Esophagus squamous epithelium (tissue), 5 donors: ENCODE results near the gene TMED10. TPM values are rescaled to one million over a fixed set of nuclear protein-coding genes. Genes with fewer than 3 reads are reported as not detected.

ENCODE experiments used
- DNase-seq: peaks from one replicate; lab custom pipeline; 2025; lab: John Stamatoyannopoulos, UW
- H3K27ac ChIP-seq, 4 donors: fragments of 200-600 bp; sonication (generic); one replicate each; pipeline ENCODE4 v1.5.1; 2016 to 2019; ENCODE audit warnings: mild to moderate bottlenecking in 1 of 4
- H3K27me3 ChIP-seq, 4 donors: fragments of 200-600 bp; sonication (generic); 1 replicate in 3 of 4; 2 replicates in 1 of 4; pipeline versions ENCODE4 v1.5.1 to v1.6.0; 2017 to 2021; ENCODE audit warnings: antibody characterized with exemption in 1 of 4
- H3K36me3 ChIP-seq, 3 donors: fragments of 200-600 bp; sonication (generic); one replicate each; pipeline ENCODE4 v1.5.1; 2016 to 2019
- H3K4me1 ChIP-seq, 3 donors: fragments of 200-600 bp; sonication (generic); one replicate each; pipeline ENCODE4 v1.5.1; 2017 to 2019
- H3K4me3 ChIP-seq, 4 donors: fragments of 200-600 bp; sonication (generic); 1 replicate in 3 of 4; 2 replicates in 1 of 4; pipeline ENCODE4 v1.5.1; 2016 to 2019; ENCODE audit warnings: mild to moderate bottlenecking in 2 of 4, moderate library complexity in 1 of 4
- H3K9me3 ChIP-seq, 3 donors: fragments of 200-600 bp; sonication (generic); one replicate each; pipeline ENCODE4 v1.5.1; 2016 to 2019
- POLR2A ChIP-seq, 4 donors: fragments of 450-650 bp; IDR thresholded peaks; one replicate each; pipeline ENCODE4 v1.6.1; 2017; ENCODE audit warnings: antibody characterized with exemption in 4 of 4, mild to moderate bottlenecking in 4 of 4, moderate library complexity in 3 of 4
- WGBS, 2 donors: methylation state at CpG; one replicate each; pipeline ENCODE4 v1.1.5; 2018; 5-methylcytosine and 5-hydroxymethylcytosine counted together
- intact Hi-C: fragments of 100-400 bp; cut with DNase I; formaldehyde crosslinking; loops from one replicate; pipeline ENCODE4 v1.15.0; 2022
- total RNA-seq, 4 donors: library from RNA; depleted of rRNA; stranded (reverse); fragments of >200 nt; gene quantifications; one replicate each; pipeline ENCODE4 v1.1.0, GENCODE V29; 2016
- TF ChIP-seq, protein P1 (sequence below), 6 experiments: fragments of 450-650 bp in 4 of 6; fragments of 200-600 bp in 2 of 6; sonication (generic) in 2 of 6; IDR thresholded peaks; one replicate each; pipeline ENCODE4 v1.5.1; 2016 to 2019; ENCODE audit warnings: antibody characterized with exemption in 6 of 6, mild to moderate bottlenecking in 4 of 6, moderate library complexity in 4 of 6
- donor health status: DM: yes; HTN: yes; CAD: no.

Gene TMED10
- total RNA-seq, 4 donors from 2014 or later = 174 to 267 (median 206) TPM

DNA sequence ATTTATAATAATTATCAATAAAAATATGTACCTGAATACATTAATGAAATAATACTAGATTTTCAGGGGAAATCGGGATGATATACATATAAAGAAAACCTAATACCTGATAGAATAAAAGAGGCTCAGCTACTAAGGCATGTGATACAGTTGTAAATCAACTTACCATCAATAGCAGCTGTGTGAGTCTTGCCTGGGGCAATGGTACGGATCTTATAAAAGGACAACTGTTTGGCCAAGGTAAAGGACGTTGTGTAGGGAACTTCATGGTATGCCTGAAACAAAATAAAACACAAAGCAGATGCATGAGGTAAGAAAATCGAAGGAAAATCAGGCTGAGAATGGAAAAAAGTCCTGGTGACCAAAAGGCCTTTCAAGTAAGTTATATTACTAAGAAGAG is 74.9 kb downstream of the TMED10 start:
- H3K4me1 ChIP-seq = no peaks in the 10 kb centered on the region
- WGBS, 2 donors = 70% methylated on average over 4 of the region's 4 CpGs
- TF ChIP-seq POLR2A (IDR thresholded peaks at IDR 0.05) = no peak
- TF ChIP-seq, protein P1, sequence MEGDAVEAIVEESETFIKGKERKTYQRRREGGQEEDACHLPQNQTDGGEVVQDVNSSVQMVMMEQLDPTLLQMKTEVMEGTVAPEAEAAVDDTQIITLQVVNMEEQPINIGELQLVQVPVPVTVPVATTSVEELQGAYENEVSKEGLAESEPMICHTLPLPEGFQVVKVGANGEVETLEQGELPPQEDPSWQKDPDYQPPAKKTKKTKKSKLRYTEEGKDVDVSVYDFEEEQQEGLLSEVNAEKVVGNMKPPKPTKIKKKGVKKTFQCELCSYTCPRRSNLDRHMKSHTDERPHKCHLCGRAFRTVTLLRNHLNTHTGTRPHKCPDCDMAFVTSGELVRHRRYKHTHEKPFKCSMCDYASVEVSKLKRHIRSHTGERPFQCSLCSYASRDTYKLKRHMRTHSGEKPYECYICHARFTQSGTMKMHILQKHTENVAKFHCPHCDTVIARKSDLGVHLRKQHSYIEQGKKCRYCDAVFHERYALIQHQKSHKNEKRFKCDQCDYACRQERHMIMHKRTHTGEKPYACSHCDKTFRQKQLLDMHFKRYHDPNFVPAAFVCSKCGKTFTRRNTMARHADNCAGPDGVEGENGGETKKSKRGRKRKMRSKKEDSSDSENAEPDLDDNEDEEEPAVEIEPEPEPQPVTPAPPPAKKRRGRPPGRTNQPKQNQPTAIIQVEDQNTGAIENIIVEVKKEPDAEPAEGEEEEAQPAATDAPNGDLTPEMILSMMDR (IDR thresholded peaks at IDR 0.05) = no peak
- no peaks in the 10 kb centered on the region for H3K27me3 ChIP-seq
- H3K9me3 ChIP-seq = no peaks in the 10 kb centered on the region
- peaks cover 0 to 100% (median 33%) of the 10 kb centered on the region in 3 donors for H3K36me3 ChIP-seq
- DNase-seq = no peak
- no peak overlapping the region for H3K4me3 ChIP-seq
- intact Hi-C loops = no loop called here
- H3K27ac ChIP-seq = no peak overlapping the region

DNA sequence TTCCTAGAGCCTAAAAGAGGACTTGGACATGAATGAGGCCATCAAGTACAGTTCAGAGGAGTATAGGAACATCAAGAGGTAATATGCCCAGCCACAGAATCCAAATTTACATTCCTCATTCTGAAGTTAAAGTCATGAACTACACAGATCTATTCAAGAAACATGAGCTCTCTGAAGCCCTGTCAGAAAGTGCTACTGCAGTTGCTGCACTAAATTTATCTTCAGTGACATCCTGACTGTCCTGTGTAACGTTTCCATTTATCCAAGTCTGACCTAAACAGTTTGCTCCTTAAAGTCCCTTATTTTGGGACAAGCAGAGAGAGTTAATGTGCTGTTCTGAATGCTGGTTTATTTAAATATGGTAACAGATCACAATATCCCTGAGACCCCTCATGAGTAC is 77.7 kb downstream of the TMED10 start:
- Histone ChIP-seq H3K36me3 (peaks cover 14 to 100% (median 42%) of the 10 kb centered on the region in 3 donors), H3K4me1 (no peaks in the 10 kb centered on the region), H3K4me3 (no peak overlapping the region), H3K27ac (no peak overlapping the region), H3K27me3 (no peaks in the 10 kb centered on the region), H3K9me3 (no peaks in the 10 kb centered on the region)
- WGBS, 2 donors = 50 to 70% methylated on average over 1 of the region's 1 CpG
- no peak for TF ChIP-seq POLR2A (IDR thresholded peaks at IDR 0.05)
- TF ChIP-seq, protein P1 (IDR thresholded peaks at IDR 0.05) = no peak
- DNase-seq = no peak
- intact Hi-C loops = no loop called here

DNA sequence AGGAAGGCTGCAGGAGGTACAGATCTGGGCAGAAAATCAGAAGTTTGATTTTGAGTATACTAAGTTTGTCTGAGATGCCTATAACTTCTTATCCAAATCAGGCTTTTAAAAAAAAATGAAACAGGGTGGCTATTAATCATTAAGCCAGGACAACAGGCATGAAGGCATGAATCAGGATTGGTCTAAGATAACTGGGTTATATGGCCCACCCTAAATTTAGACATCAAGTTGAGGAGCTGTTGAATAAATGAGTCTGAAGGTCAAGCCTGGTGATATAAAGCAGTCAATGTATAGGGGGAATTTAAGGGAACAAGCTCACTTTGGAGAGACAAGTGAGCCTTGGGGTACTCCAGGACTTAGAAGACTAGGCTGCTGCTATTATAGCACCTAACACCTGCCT is 78.2 kb downstream of the TMED10 start:
- Histone ChIP-seq H3K27me3 (no peaks in the 10 kb centered on the region), H3K9me3 (no peaks in the 10 kb centered on the region), H3K4me1 (no peaks in the 10 kb centered on the region), H3K27ac (no peak overlapping the region), H3K4me3 (no peak overlapping the region), H3K36me3 (peaks cover 14 to 100% (median 38%) of the 10 kb centered on the region in 3 donors)
- intact Hi-C loops = no loop called here
- TF ChIP-seq POLR2A (IDR thresholded peaks at IDR 0.05) = no peak
- TF ChIP-seq, protein P1 (IDR thresholded peaks at IDR 0.05) = no peak
- no peak for DNase-seq

DNA sequence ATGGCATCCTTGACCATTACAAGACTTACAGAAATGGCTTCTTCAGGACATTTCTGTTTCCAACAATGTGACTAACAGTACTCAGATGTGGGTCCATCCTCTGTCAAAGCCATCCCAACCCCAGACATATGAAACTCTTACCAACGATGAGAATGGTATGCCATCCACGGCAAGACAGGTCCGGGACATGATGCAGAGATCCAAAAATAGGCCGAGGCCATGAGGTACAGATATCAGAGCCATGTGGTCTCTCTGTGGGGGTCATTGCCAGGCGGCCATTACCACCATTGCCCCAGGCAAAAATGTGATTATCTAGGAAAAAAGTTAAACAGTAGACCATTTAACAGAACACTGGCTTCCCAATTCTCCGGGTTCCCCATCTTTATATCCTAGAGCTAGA is 79.5 kb downstream of the TMED10 start:
- Histone ChIP-seq H3K4me3 (no peak overlapping the region), H3K9me3 (no peaks in the 10 kb centered on the region), H3K27ac (no peak overlapping the region), H3K36me3 (peaks cover 14 to 100% (median 38%) of the 10 kb centered on the region in 3 donors), H3K27me3 (no peaks in the 10 kb centered on the region), H3K4me1 (no peaks in the 10 kb centered on the region)
- 88 to 90% methylated on average over 5 to 6 of the region's 6 CpGs for WGBS, 2 donors
- DNase-seq = no peak
- TF ChIP-seq POLR2A (IDR thresholded peaks at IDR 0.05) = no peak
- TF ChIP-seq, protein P1 (IDR thresholded peaks at IDR 0.05) = no peak
- intact Hi-C loops = no loop called here

DNA sequence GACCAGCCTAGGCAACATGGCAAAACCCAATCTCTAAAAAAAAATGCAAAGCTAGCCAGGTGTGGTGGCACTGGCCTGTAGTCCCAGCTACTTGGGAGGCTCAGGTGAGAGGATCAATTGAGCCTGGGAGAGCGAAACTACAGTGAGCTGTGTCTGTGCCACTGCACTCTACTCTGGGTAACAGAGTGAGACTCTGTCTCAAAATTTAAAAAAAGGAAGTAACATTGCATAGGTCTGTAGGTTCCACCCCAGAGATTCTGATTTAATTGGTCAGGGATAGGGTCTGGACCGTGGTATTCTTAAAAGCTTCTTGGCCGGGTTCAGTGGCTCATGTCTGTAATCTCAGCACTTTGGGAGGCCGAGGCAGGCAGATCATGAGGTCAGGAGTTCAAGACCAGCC is 80.7 kb downstream of the TMED10 start:
- no peak for DNase-seq
- Histone ChIP-seq H3K4me3 (no peak overlapping the region), H3K4me1 (no peaks in the 10 kb centered on the region), H3K27ac (no peak overlapping the region), H3K9me3 (no peaks in the 10 kb centered on the region), H3K27me3 (no peaks in the 10 kb centered on the region), H3K36me3 (peaks cover 14 to 100% (median 44%) of the 10 kb centered on the region in 3 donors)
- TF ChIP-seq, protein P1 (IDR thresholded peaks at IDR 0.05) = no peak
- TF ChIP-seq POLR2A (IDR thresholded peaks at IDR 0.05) = no peak
- intact Hi-C loops = no loop called here
- 86 to 96% methylated on average over 3 to 4 of the region's 4 CpGs for WGBS, 2 donors
